Inflammatory macrophage treated with lipopolysaccharide for 1 hour (primary cell): ENCODE results near the gene PTPRK.

Source experiments
- DNase-seq, 2 donors: peaks; one replicate each; pipeline ENCODE4 v3.0.0-alpha.2; 2020 to 2022

Gene PTPRK

GRCh38 chr6:128118401-128118800, 402.0 kb downstream of the PTPRK start:
- DNase-seq = no peak

DNA sequence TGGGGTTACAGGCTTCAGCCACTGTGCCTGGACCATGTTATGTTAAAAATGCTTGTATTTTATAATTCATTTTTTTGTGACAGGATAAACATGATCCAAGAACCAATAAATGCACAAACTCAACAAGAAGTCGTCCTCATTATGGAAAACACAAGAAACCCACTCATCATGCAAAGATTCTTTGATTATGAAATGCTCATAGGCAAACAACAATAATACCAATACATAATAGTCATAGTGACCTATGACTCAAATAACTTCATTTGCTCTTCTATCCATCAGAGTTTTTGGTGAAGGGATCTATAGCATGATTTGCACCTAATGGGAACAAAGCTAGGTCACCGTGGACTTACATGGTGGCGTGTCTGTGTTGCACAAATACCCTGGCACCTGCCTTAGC, 402.5 kb downstream of the PTPRK start:
- DNase-seq = no peak

DNA sequence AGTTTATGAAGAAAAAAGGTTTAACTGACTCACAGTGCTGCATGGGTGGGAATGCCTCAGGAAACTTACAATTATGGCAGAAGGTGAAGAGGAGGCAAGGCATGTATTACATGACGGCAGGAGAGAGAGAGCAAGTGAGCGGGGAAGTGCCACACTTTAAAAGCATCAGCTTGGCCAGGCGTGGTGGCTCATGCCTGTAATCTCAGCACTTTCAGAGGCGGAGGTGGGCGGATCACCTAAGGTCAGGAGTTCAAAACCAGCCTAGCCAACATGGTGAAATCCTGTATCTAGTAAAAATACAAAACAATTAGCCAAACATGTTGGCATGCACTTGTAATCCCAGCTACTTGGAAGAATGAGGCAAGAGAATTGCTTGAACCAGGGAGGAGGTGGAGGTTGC, 406.2 kb downstream of the PTPRK start:
- DNase-seq = no peak

- DNase-seq = no peak
Measured at GRCh38 chr6:128112494-128112893, 407.9 kb downstream of the PTPRK start.

GRCh38 chr6:128111096-128111495, 409.3 kb downstream of the PTPRK start:
- DNase-seq = no peak

GRCh38 chr6:128107682-128108081, 412.7 kb downstream of the PTPRK start:
- DNase-seq = no peak

GRCh38 chr6:128099571-128100197, 420.7 kb downstream of the PTPRK start:
- no peak for DNase-seq

DNA sequence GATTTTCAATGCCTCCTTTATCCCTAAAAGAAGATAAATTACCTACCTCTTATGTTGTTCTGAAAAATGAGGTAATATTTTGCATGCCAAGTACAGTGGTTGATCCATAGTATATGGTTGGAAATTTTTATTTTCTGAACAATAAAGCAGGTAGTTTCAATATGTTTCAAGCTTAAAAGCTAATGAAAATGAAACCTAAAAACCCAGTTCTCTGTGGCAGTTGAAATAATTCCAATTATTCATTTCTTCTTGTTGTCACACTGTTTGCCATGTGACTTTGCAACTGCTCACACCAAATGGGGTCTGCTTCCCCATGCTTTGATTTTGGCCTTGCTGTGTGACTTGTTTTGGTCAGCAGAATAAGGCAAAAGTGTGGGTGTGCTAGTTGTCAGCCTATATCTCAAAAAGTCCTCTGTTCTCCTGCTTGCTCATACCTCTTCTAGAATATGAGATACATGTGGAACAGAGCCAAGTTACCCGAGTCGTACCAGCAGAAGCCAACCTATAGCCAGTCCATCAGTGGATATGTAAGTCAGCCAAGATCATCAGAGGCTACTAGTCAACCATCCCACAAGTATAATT, 422.3 kb downstream of the PTPRK start:
- DNase-seq = no peak

DNA sequence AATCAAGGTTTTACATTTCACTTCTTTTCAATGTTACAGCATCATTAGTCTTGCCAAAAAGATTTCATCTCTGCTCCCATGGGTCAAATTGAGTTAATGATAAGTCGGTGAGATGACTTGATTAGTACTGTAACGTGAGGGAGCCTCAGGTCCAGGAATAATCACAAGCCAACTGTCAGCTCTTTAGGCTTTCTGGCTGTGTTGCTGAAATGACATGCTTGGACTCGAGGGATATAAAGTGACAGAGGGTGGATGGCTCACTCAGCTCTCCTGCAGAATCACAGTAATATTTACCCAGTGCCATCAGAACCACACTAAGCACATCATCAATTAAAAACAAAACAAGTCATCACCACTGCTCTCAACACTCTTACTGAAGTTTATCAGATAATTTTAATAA, 423.4 kb downstream of the PTPRK start:
- DNase-seq = no peak

GRCh38 chr6:128095362-128095761, 425.0 kb downstream of the PTPRK start:
- no peak for DNase-seq

DNA sequence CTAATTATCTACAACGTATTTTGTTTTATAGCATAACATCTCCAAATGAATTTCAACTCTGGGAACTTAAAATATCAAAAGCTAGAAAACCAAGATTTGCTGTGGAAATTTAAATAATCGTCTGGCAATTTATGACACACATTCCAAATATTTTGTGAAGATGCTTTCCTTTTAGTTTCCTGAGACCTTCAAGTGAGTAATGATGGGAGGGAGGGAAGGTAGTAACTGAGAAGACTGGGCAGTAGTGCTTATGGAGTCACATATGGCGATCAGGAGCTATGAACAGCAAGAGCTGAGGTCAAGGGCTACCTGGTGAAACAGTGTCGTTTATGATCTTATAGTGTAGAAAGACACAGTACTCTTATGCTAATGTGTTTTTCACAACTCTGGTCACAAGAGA, 441.4 kb downstream of the PTPRK start:
- no peak for DNase-seq

DNA sequence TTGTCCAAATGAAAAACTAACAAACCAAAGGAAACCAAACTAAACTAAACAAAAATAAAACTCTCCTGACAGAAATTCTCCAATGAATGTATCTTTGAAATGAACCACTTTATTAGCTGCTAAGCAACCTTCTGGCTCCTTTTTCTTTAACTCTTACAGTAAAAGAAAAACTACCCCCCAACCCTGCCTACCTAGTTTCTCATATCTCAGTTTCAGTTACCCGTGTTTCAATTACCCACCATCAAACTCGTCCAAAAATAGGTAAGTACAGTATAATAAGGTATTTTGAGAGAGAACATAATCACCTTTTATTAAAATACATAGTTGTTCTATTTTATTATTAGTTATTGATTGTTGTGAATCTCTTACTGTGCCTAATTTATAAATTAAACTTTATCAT, 442.1 kb downstream of the PTPRK start:
- no peak for DNase-seq

DNA sequence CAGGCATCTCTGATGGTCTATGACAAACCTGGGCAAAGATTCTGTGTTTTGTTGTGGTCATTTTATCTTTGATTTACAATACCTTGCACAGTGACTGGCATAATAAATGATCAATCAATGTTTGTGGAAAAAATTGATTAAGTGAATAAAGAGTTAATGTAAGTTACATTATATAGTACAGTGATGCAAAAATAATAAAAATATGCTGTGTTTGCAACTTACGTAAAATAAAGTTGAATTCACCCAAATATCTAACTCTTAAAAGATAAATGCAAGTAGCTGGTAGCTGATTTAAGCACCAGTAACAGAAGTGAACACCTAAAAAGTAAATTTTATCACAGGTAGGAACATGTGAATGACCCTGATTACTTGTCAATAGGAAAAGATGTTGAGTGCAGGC, 443.6 kb downstream of the PTPRK start:
- DNase-seq = no peak

DNA sequence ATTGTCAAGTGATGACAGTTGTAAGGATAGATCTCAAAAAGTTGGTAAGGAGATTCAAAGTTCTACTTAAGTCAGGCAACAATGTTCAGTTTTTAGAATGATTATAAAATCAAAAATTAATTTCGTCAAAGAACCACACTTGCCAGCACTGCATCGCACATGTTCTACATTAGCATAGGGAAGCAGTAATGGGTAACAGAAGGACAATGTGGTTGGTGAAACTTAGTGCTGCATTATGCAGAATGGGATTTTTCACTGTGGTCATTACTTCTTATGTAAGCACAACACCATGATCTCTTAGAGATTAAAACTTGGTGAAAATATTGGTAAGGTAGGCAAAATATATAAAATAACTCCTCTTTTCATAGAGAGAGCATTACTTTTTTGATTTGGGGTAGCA, 445.8 kb downstream of the PTPRK start:
- DNase-seq = no peak

- no peak for DNase-seq
Measured at GRCh38 chr6:128073389-128073788, 447.0 kb downstream of the PTPRK start.

- no peak for DNase-seq
Measured at GRCh38 chr6:128071212-128071611, 449.2 kb downstream of the PTPRK start.

GRCh38 chr6:128070406-128070805, 450.0 kb downstream of the PTPRK start:
- DNase-seq = no peak

- DNase-seq = no peak
Measured at GRCh38 chr6:128069188-128069587, 451.2 kb downstream of the PTPRK start.

- no peak for DNase-seq
Measured at GRCh38 chr6:128068119-128068479, 452.3 kb downstream of the PTPRK start.

GRCh38 chr6:128067446-128068118, 452.8 kb downstream of the PTPRK start:
- no peak for DNase-seq

DNA sequence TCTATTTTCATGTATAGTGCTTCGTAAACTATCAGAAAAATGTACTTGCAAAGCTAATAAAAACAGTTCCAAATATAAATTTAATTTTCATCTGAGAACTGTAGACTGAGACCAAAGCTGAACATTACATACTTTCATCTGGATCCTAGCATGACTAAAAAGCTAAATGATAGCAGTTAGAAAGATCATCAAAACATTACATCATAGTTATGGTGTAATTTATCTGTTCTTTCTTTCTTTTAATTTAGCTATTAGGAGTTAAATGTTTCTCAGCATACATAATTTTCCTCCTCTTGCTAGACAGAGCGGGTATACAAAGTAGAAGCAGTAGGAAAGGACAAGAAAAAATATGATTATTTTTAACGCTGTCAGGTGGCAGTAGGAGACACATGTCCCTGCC, 455.3 kb downstream of the PTPRK start:
- no peak for DNase-seq

GRCh38 chr6:128064540-128064895, 455.9 kb downstream of the PTPRK start:
- DNase-seq = no peak

DNA sequence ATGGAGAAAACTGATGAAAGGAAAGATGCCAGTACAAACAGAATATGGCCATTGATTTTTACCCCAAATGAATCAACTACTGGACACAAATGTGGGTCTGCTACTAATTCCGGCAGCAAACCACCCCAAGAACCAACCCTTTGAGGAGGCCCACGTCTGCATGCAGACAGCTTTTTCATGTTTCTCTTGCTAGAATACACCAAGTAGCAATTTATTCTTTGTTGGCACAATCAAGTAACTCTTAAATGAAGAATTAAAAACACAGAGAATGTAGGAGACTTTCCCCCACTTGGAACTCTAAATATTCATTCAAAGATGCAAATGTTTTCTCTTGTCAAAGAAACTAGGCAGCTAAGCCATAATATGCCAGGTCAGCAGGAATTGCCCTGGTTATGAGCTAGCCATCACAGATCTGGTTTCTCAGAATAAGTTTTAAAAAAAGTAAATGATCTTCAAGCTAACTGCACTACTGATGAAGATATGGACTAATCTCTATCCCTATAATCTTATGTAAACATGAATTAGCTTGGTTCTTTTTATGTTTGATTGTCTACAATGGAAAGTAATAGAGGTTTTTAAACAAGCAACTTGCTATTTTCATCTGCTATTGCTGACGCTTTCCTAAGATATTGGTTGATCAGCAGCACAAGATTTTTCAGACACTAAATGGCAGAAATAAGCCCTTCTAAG, 456.4 kb downstream of the PTPRK start:
- DNase-seq = no peak
